ENCODE data around the gene CHST5. TPM values are rescaled to one million over a fixed set of nuclear protein-coding genes. Genes with fewer than 3 reads are reported as not detected.

CHST5 gene
- total and polyA plus RNA-seq, 2 of the 13 experiments (the other 11 are each of a cell fraction or from before 2014, with no cell fraction given), result 0.05 TPM; not detected in 1

- TF ChIP-seq ZHX2 (IDR thresholded peaks at IDR 0.05; ENCODE audit: low read depth), result no peak
- TF ChIP-seq ZHX2 (CRISPR knock-in tag; IDR thresholded peaks at IDR 0.05; ENCODE audit: borderline replicate concordance), result no peak
- no peak for TF ChIP-seq ZNF383 (CRISPR knock-in tag; IDR thresholded peaks at IDR 0.05; ENCODE audit: borderline replicate concordance)
- no peak for TF ChIP-seq SNAPC2 (CRISPR knock-in tag; IDR thresholded peaks at IDR 0.05)
- peak; percentile 63; the same call in 1 of the 2 replicates for TF ChIP-seq ZMYM2 (CRISPR knock-in tag; IDR thresholded peaks at IDR 0.05)
- peak; percentile 50; the same call in 1 of the 2 replicates for TF ChIP-seq SIX1 (CRISPR knock-in tag; IDR thresholded peaks at IDR 0.05; ENCODE audit: borderline replicate concordance)
- TF ChIP-seq E2F5 (CRISPR knock-in tag; conservative IDR thresholded peaks at IDR 0.05), result no peak
- no peak for TF ChIP-seq BATF2 (CRISPR knock-in tag; IDR thresholded peaks at IDR 0.05)
- TF ChIP-seq PAF1 (CRISPR knock-in tag; IDR thresholded peaks at IDR 0.05), result no peak
- no peak for TF ChIP-seq ZBTB38 (CRISPR knock-in tag; IDR thresholded peaks at IDR 0.05)
- TF ChIP-seq SIN3B (IDR thresholded peaks at IDR 0.05; ENCODE audit: low read length), result no peak
- no peak for TF ChIP-seq JUNB (CRISPR knock-in tag; IDR thresholded peaks at IDR 0.05; ENCODE audit: borderline replicate concordance)
- TF ChIP-seq ZZZ3 (CRISPR knock-in tag; IDR thresholded peaks at IDR 0.05; ENCODE audit: borderline replicate concordance), result no peak
- no peak for TF ChIP-seq CHCHD3 (CRISPR knock-in tag; IDR thresholded peaks at IDR 0.05)
- TF ChIP-seq TFAP4 (IDR thresholded peaks at IDR 0.05; ENCODE audit: borderline replicate concordance, low read depth), result no peak
- no peak for TF ChIP-seq YEATS4 (CRISPR knock-in tag; IDR thresholded peaks at IDR 0.05; ENCODE audit: borderline replicate concordance)
- no peak for TF ChIP-seq ETS1 (CRISPR knock-in tag; IDR thresholded peaks at IDR 0.05)
- no peak for TF ChIP-seq STAT6 (CRISPR knock-in tag; IDR thresholded peaks at IDR 0.05; ENCODE audit: borderline replicate concordance)
Measured at GRCh38 chr16:75506574-75506973, 29.3 kb downstream of the CHST5 start (continued).

Measured in HepG2 (cell line).